HG03045 (cell line): ENCODE data around the gene VDAC2.
"Not testable (repeated sequence)": the region's sequence is repeated elsewhere in the genome, so short reads cannot be mapped to it uniquely, and the experiment has no call there.

ENCODE experiments used
- ATAC-seq: cut with Tn5 transposase; IDR thresholded peaks from one replicate; pipeline ENCODE4 v1.9.1; 2021; ENCODE audit warnings: mild to moderate bottlenecking, moderate library complexity; ENCODE audit not compliant: unreplicated experiment

Gene VDAC2

DNA sequence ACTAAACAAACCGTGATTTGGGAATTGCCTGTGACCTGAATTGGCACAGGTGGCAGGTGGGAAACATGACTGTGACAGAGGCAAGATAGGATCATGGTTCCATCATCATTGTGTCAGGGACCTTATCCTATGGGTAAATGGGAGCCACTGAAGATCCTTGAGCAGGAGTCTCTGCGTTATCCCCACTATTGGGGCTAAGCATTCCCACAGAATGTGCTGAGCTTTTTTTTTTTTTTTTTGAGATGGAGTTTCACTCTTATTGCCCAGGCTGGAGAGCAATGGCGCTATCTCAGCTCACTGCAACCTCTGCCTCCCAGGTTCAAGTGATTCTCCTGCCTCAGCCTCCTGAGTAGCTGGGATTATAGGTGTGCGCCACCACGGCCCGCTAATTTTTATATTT lies 10.6 kb upstream of the VDAC2 start:
- not testable (repeated sequence) for ATAC-seq

DNA sequence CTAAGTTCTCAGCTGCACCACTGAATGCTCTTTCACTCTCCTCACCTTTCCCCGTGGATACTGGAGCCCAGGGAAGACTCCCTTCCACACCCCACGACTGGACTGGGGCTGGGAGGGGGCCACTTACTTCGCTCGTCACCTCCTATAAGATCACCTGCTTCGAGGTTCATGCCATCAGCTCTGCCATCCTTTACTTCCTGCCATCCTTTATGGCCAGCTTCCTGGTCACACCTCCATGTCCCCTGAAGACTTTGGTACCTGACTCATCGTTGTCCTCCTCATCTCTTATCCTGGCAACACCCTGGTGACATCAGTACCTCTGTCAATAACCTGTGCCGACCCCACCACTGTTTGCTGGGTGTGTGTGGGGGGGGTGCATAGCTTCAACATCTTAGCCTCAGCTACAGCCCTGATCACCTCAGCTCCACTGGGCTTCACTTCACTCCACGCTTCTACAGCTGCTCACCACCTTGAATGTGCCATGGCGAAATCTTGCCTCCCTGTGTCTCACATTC lies 8.7 kb upstream of the VDAC2 start:
- ATAC-seq, result no peak

DNA sequence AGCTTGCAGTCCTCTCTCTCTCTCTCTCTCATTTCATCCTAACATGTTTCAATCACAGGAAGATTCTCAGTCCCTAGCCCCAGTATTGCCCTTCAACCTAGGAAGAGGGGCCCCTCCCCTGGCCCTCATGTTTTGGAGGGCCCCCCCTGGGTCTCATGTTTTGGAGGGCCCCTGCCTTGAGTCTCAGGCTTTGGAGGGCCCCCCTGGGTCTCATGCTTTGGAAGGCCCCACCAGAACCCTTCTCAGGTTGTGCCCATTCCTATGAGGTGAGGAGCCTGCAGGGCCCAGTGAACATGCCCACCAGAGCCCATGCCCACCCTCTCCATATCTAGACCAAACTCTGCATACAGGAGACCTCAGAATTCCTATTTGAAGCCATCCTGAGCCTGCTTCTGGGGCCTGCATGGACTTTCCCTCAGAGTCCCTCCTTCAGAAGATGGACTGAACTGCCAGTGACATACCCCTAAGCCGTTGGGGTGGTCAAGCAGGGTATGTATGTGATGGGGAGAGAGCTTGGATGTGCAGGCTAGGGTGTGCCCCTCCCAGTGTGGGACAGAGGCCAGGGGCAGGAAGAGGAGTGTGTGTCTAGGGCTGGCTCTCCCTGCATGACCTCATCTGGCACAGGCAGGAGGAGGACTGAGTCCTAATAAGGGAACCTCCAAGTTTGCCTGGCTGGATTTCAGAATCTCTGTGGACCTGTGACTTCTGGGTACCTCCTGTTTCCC lies 8.1 kb upstream of the VDAC2 start:
- ATAC-seq, result no peak

DNA sequence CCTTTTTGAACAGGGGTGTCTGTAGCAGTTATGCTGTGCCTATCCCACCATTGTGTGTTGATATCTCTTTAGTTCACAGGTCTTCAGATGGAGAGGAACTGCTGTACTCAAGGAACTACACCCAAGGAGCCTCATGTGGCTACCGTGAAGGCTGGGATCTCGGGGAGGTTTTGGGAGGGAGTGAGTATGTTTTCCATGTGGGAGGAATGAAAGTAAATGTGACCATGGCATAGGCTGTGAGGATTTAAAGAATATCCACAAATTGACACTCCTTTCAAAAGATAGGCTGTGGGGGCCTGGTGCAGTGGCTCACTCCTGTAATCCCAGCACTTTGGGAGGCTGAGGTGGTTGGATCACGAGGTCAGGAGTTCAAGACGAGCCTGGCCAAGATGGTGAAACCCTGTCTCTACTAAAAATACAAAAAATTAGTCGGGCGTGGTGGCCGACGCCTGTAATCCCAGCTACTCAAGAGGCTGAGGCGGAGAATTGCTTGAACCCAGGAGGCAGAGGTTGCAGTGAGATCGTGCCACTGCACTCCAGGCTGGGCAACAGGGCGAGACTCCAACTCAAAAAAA lies 7.5 kb upstream of the VDAC2 start:
- ATAC-seq, result not testable (repeated sequence)

DNA sequence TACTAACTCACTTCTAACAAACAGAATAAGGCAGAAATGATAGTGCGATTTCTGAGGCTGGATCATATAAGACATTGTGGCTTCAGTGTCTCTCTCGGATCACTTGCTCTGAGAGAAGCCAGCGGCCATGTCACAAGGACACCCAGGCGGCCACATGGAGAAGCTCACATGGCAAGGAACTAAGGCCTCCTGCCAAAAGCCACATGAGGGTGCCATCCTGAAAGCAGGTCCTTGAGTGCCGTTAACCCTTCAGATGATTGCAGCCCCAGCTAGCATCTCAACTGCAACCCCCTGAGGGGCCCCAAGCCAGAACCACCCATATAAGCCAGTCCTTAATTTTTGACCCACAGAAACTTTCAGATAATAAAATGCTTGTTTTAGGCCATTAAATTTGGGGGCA lies 6.9 kb upstream of the VDAC2 start:
- ATAC-seq, result no peak

DNA sequence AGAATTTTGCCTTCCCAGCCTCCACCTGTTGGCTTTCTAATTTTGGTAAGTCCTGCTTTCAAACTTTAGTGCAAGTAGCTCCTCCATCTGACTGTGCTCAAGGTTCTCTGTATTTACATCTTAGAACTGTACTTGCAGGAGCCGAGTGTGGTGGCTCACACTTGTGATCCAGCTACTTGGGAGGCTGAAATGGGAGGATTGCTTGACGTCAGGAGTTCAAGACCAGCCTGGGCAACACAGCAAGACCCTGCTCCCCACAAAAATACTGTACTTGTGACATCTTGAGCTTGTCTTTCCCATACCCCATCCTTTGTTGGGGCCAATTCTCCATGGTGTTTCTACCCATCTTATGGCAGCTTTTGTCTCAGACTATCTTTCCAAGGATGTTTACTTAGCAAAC lies 4.7 kb upstream of the VDAC2 start:
- no peak for ATAC-seq

DNA sequence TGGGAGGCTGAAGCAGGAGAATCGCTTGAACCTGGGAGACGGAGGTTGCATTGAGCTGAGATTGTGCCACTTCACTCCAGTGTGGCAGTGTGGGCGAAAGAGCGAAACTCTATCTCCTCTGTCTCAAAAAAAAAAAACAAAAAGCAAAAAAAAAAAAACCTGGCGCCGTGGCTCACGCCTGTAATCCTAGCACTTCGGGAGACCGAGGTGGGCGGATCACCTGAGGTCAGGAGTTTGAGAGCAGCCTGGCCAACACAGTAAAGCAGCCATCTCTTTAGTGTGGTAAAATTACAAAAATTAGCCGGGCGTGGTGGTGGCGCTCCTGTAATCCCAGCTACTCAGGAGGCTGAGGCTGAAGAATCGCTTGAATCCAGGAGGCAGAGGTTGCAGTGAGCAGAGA lies 4.0 kb upstream of the VDAC2 start:
- ATAC-seq, result not testable (repeated sequence)

DNA sequence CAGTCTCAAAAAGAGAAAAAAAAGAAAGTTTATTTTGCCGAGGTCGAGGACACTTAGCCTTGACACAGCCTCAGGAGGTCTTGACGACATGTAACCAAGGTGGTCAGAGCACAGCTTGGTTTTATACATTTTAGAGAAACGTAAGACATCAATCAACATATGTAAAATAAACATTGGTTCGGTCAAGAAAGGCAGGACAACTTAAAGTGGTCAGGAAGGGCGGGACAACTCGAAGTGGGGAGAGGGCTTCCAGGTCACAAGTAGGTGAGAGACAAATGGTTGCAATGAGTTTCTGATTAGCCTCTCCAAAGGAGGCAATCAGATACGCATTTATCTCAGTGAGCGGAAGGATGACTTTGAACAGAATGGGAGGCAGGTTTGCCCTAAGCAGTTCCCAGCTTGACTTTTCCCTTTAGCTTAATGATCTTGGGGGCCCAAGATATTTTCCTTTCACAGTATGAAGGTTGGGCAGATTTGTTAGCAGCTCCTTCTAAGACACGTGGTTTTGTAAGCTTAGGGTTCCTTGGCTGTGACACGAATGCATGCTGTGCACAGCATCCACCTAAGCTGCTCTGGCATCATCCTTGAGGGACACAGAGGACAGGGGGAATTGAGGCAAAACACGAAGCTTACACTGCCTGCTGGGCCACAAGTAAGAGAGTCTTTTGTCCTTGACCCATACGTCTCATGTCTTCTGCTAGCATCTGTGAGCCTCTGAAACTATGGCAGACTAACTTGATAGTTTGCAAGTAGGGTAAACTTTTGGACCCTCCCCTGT lies 3.3 kb upstream of the VDAC2 start:
- no peak for ATAC-seq

DNA sequence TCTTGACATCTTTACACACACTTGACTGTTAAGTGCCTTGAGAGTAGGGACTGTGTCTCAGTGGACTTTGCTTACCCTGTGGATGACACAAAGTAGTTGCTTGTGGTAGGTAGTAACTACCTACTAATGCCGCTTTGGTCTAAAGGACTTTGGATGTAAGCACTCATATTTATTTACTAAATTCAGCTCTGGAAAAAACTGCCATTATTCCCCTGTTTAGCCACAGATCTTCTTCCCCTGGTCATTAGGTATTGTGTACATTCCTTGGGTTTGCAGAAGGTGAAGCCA lies 2.8 kb upstream of the VDAC2 start:
- ATAC-seq, result no peak

DNA sequence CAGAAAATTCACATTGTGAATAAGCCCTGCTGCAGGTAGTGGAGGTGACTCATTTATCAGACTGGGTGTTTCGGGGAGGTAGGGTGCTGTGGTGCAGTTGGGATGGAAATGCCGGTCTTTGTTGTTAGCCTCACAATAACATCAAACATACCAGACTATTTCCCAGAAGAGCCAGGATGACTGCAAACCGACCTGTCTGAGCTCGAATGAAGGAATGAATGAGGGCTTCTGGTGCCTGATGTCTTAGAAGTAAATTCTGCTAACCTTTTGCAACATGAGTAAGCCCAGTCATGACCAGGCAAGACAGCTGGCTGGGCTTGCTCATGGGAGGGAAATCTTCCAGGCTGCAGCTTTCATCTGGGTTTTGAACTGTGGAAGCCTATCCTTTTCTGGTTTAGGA lies 2.4 kb upstream of the VDAC2 start:
- ATAC-seq, result no peak

DNA sequence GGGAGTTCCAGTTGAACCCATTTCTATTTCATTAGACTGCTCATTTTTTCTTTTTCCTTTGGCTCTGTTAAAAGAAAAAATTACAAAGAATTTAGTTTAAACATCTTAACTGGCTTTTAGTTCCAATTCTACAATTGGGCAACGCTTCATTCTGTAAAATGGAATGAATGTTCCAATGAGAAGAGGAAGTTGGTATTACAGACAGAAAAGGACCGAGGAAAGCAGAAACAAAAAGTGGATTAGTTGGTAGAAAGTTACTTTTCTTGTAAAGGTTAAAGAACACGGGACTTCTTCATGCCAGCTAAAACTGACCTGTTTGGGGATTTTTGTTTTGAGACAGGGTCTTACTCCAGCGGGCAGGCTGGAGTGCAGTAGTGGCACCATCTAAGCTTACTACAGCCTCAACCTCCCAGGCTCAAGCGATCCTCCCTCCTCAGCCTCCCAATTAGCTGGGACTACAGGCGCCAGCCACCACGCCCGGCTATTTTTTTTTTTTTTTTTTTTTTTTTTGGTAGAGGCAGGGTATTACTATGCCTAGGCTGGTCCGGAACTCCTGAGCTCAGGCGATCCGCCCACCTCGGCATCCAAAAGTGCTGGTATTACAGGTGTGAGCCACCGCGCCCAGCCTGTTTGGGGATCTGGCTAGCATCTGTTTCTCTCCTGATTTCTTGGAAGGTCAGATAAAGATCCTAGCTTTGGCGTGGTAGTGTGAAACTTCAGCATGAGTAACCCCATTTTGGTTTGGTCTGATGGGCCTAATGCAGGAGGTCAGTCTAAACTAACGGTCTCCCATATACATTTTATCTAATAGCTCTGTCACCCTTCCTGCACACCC lies 1.3 kb upstream of the VDAC2 start:
- no peak for ATAC-seq

DNA sequence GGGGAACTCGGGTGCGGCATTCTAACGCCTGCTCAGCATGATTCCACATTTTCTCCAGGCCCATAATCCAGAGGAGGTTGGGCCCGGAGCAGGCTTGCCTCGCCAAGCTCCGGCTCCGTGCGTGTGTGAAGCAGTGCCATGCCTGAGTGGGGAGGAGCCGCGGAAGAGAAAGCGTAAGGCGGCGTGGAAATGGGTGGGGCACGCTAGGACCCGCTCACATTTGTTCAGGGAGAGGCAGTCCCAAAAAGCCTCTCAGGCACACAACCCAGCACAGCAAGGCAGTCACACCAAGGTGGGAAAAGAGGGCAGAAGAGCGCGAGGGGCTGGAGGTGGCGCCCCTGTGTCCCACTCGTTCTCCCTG lies 695 bp upstream of the VDAC2 start:
- ATAC-seq, result peak; percentile 66

DNA sequence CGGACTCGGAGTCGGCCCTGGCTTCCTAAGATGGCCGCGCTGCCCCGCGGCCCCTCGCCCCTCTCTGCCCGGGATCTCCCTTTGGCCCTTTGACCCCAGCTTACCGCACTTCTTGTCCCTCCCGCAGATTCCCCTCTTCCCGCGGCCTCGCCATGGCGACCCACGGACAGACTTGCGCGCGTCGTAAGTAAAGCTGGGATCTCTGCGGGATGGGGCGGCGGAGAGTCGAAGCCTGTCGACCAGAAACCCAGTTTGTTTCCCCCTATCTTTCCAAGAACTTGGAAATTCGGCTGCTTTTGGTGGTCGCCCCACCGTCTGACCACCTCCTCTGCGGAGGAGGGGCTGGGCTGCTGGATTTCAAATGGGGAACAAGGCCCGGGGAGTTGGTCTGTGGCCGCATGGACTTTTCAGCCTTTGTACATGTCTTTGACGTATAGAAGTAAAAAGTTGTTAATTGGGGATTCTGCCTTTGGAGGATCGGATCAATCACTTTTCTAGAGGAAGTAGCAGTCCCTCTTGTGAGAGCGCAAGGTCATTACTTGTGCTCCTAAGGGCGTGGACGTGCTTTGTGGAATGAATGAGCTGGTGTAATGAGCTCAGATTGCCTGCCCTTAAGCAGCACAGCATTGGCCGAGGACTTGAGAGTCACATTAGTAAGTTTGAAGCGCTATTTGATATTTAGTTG lies 553 bp downstream of the VDAC2 start:
- no peak for ATAC-seq

DNA sequence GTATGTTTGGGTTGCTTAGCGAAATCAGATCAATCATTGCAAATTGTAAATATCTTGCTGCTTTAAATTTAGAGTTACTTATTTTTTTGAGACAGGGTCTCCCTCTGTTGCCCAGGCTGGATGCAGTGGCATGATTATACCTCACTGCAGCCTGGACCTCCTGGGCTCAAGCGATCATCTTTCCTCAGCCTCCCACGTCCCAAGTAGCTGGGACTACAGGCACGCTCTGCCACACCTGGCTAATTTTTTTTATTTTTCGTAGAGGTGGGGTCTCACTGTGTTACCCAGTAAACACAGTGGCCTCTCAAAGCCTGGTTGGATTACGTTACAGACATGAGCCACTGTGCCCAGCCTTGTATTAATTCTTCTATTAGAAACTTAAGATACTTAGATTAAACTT lies 1.7 kb downstream of the VDAC2 start:
- no peak for ATAC-seq

DNA sequence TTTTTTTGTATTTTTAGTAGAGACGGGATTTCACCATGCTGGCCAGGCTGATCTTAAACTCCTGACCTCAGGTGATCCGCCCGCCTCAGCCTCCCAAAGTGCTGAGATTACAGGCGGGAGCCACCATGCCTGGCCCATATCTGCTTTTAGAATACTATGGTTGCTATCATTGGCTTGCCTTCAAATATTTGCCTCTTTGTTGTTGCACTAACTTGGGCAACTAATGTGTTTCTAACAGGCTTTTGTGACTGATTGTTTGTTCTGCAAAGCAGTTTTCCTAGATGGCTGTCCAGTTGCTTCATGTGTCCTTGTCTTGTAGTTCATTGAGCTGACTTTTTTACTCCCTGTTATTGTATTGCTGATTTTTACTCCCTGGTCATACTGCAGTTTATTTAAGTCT lies 9.7 kb downstream of the VDAC2 start:
- no peak for ATAC-seq

DNA sequence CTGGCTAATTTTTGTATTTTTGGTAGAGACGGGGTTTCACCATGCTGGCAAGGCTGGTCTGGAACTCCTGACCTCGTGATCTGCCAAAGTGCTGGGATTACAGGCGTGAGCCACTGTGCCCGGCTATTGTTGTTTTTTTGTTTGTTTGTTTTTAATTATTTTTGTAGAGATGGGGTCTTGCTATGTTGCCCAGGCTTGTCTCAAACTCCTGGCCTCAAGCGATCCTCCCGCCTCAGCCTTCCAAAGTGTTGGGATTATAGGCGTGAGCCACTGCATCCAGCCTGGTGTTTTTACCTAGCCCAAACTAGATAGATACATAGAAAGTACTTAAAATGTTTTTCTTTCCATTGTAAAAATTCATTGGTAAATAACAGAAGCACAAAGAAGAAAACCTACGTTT lies 10.9 kb downstream of the VDAC2 start:
- ATAC-seq, result not testable (repeated sequence)

DNA sequence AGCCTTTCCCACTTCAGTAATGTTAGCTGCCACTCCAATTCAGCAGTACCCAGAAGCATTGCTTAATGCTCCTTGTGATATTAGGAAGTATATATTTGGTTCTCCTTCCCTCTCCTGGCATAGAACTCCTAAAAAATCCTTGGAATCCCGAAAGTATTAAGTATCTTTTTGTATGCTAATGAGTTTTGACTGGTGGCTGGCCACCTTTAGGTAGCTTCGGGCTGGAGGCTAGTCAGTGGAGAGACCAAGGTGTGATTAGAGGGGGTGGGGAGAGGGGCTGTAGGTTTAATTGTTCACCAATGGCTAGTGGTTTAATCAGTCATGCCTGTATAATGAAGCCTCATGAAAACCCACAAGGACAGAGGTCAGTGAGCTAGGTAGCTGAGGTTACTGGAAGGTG lies 12.9 kb downstream of the VDAC2 start:
- no peak for ATAC-seq

DNA sequence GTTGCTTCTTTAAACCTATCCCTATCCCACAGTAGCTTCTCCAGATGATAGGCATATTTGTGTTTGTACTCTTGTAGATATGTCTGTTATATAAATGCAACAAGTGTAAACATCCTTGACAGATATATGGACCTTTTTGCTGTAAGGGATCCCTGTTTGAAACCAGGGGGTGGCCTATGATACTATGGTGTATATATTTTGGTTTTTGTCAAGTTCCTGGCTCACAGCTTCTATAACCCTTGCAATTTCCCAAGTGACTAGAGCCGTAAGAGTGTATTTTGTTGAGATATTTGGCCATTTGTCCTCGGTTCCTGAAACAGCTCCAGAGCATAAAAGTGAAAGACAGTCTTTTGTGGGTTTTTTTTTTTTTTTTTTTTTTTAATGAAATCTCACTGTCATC lies 15.5 kb downstream of the VDAC2 start:
- ATAC-seq, result no peak

DNA sequence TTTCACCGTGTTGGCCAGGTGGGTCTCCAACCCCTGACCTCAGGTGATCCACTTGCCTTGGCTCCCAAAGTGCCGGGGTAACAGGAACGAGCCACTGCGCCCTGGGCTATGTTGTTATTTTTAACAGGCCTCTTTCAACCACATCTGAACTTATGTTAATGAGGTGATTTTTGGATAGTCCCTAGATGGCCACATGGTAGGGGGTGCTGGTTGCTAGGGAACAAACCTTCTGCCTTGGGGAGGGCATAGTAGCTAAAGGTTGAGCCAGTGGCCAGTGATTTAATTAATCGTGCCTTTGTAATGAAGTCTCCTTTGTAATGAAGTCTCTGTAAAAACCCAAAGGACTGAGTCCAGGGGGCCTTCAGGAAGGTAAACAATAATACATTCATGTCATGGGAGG lies 16.1 kb downstream of the VDAC2 start:
- ATAC-seq, result no peak

DNA sequence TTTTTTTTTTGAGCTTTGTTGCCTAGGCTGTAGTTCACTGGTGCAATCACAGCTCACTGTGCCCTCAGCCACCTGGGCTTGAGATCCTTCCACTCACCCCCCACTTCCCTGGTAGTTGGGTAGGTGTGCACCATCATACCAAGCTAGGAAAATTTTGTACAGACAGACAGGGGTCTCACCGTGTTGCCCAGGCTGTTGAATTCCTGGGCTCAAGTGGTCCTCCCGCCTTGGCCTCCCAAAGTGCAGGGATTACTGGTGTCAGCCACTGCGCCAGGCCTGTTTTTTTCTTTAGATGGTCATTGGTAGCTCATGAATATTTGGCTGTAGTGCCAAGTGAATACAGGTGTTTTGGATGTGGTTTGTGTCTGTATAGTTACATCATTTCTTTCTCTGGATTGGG lies 17.7 kb downstream of the VDAC2 start:
- ATAC-seq, result no peak

DNA sequence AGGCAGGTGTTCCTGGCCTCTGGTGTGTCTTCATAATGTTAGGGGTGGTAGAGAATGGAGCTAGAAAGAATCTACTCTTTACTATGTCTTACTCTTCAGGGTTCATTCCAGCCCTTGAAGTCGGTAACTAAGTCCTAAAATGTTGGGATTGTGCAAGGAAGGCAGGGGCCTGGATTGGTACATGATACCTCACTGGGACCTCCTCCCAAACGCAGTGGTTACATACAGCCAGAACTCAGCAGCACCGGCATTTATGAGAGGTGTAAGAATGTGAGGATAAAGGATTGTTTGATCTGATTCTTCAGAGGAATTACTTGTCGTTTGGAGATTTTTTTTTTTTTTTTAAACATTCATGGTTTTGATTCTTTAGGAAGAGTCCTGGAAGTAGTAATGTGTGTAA lies 18.2 kb downstream of the VDAC2 start:
- no peak for ATAC-seq
